HepG2 (cell line): Measurements from ENCODE around the gene GOT2. TPM values are rescaled to one million over a fixed set of nuclear protein-coding genes. Genes with fewer than 3 reads are reported as not detected.
A peak's percentile ranks its signal among the peaks of the same experiment; 100 is the strongest.

Source experiments
- AHDC1 ChIP-seq: sonication (generic); formaldehyde crosslinking; IDR thresholded peaks from 2 replicates; pipeline ENCODE4 v1.5.1; 2020; ENCODE audit warnings: mild to moderate bottlenecking, missing genetic modification reagents, borderline replicate concordance
- ATF4 ChIP-seq, 2 experiments: fragments of 450-650 bp in 1 of 2; sonication (generic) in 1 of 2; formaldehyde crosslinking; IDR thresholded peaks; 2 replicates each; pipeline versions ENCODE4 v1.5.0 to v1.8.0; 2020 to 2022; ENCODE audit warnings: mild to moderate bottlenecking in 1 of 2, missing genetic modification reagents in 1 of 2
- CC2D1A ChIP-seq: sonication (generic); formaldehyde crosslinking; IDR thresholded peaks from 2 replicates; pipeline ENCODE4 v1.8.1; 2023; ENCODE audit warnings: mild to moderate bottlenecking, missing genetic modification reagents
- E2F1 ChIP-seq: sonication (generic); formaldehyde crosslinking; IDR thresholded peaks from 2 replicates; pipeline ENCODE4 v1.5.0; 2020; ENCODE audit warnings: missing genetic modification reagents
- GABPA ChIP-seq, 2 experiments: IDR thresholded peaks; 2 replicates each; pipeline ENCODE4 v1.6.1; 2011 to 2016; ENCODE audit warnings: low read depth in 2 of 2, low read length in 1 of 2, missing biosample characterization in 1 of 2, missing genetic modification characterization in 1 of 2
- PPARG ChIP-seq: conservative IDR thresholded peaks from 2 replicates; pipeline ENCODE4 v1.6.1; 2016; ENCODE audit warnings: missing biosample characterization, missing genetic modification reagents
- TAF15 ChIP-seq: fragments of 200-400 bp; formaldehyde crosslinking; IDR thresholded peaks from one replicate; pipeline ENCODE4 v1.6.1; 2018; ENCODE audit warnings: mild to moderate bottlenecking, low read depth, low read length; ENCODE audit not compliant: poor library complexity, severe bottlenecking
- TOPORS ChIP-seq: sonication (generic); formaldehyde crosslinking; IDR thresholded peaks from 2 replicates; pipeline ENCODE4 v1.8.0; 2023; ENCODE audit warnings: mild to moderate bottlenecking, missing genetic modification reagents
- ZBTB49 ChIP-seq: sonication (generic); formaldehyde crosslinking; IDR thresholded peaks from 2 replicates; pipeline ENCODE4 v1.4.0; 2020; ENCODE audit warnings: missing genetic modification reagents, borderline replicate concordance
- ZFP82 ChIP-seq: sonication (generic); formaldehyde crosslinking; IDR thresholded peaks from 2 replicates; pipeline ENCODE4 v1.5.1; 2020; ENCODE audit warnings: mild to moderate bottlenecking, missing genetic modification reagents, borderline replicate concordance
- ZNF30 ChIP-seq: sonication (generic); formaldehyde crosslinking; IDR thresholded peaks from 2 replicates; pipeline ENCODE4 v1.5.0; 2020; ENCODE audit warnings: mild to moderate bottlenecking, missing genetic modification reagents
- ZNF362 ChIP-seq: sonication (generic); formaldehyde crosslinking; IDR thresholded peaks from 2 replicates; pipeline ENCODE4 v1.4.0; 2020; ENCODE audit warnings: missing genetic modification reagents, mild to moderate bottlenecking, borderline replicate concordance
- ZNF841 ChIP-seq: sonication (generic); formaldehyde crosslinking; IDR thresholded peaks from 2 replicates; pipeline ENCODE4 v1.8.1; 2023; ENCODE audit warnings: missing genetic modification reagents, borderline replicate concordance
- polyA plus RNA-seq, 8 experiments: library from polyadenylated mRNA; depleted of rRNA in 3 of 8; stranded (reverse) in 7 of 8; unstranded in 1 of 8; fragments of >200 nt; fragmentation: Illumina TruSeq in 4 of 8; extraction: Trizol in 4 of 8; gene quantifications; 2 replicates each; pipeline versions ENCODE4 v1.2.1 to v1.2.3, GENCODE V29; 2011 to 2016; ENCODE audit warnings: low read depth in 4 of 8, missing spikeins in 1 of 8, mixed read lengths in 1 of 8; ENCODE audit not compliant: insufficient read depth in 1 of 8
- total RNA-seq, 5 experiments: library from RNA; depleted of rRNA; stranded (reverse); fragments of >200 nt; fragmentation: Illumina TruSeq; extraction: Trizol; gene quantifications; 2 replicates each; pipeline ENCODE4 v1.2.3, GENCODE V29; 2016; ENCODE audit warnings: low read depth in 1 of 5

The GOT2 gene
- total and polyA plus RNA-seq, 2 of the 13 experiments (the other 11 are each of a cell fraction or from before 2014, with no cell fraction given): 32.6 to 121 TPM

GRCh38 chr16:58733671-58734458 lies at the start of gene GOT2 (continued):
- TF ChIP-seq ATF4 (CRISPR knock-in tag; IDR thresholded peaks at IDR 0.05) (peak in 1 of 2 experiments; percentile 81; a peak in 2 of 4 replicates), TOPORS (CRISPR knock-in tag) (peak; percentile 88), CC2D1A (CRISPR knock-in tag) (no peak), GABPA (IDR thresholded peaks at IDR 0.05; ENCODE audit: low read depth, low read length) (peak; percentile 57), GABPA (CRISPR knock-in tag; IDR thresholded peaks at IDR 0.05; ENCODE audit: low read depth) (peak; percentile 43), ZNF30 (CRISPR knock-in tag) (no peak), ZNF362 (CRISPR knock-in tag) (peak; percentile 69; the same call in 1 of the 2 replicates), E2F1 (CRISPR knock-in tag) (peak; percentile 55; the same call in 1 of the 2 replicates), TAF15 (no peak), ZBTB49 (CRISPR knock-in tag) (peak; percentile 91; the same call in 1 of the 2 replicates), PPARG (CRISPR knock-in tag) (peak; percentile 69; the same call in 1 of the 2 replicates), ZFP82 (CRISPR knock-in tag) (peak; percentile 95), ZNF841 (CRISPR knock-in tag) (no peak; the same call in 1 of the 2 replicates), AHDC1 (CRISPR knock-in tag) (peak; percentile 82)
